Liver (tissue), 9 donors: Measurements from ENCODE around the gene RNF222. TPM values are rescaled to one million over a fixed set of nuclear protein-coding genes. Genes with fewer than 3 reads are reported as not detected.
A peak's percentile ranks its signal among the peaks of the same experiment; 100 is the strongest.
"Not testable (repeated sequence)": the region's sequence is repeated elsewhere in the genome, so short reads cannot be mapped to it uniquely, and the experiment has no call there.

Source experiments
- DNase-seq: peaks from one replicate; pipeline ENCODE4 v3.0.0-alpha.2; 2017; ENCODE audit warnings: low spot score
- H3K27ac ChIP-seq, 2 donors: one replicate each; pipeline ENCODE4 v1.7.0; 2013; ENCODE audit warnings: inconsistent platforms in 2 of 2, low read length in 2 of 2, control low read depth in 1 of 2, low read depth in 1 of 2, mild to moderate bottlenecking in 1 of 2
- H3K27me3 ChIP-seq, 4 donors: one replicate each; pipeline versions ENCODE4 v1.6.1 to v1.7.0; 2013; ENCODE audit warnings: low read length in 3 of 4, inconsistent platforms in 1 of 4, mild to moderate bottlenecking in 1 of 4, moderate library complexity in 1 of 4; ENCODE audit not compliant: control insufficient read depth in 4 of 4, insufficient read depth in 4 of 4
- H3K36me3 ChIP-seq, 4 donors: one replicate each; pipeline versions ENCODE4 v1.6.1 to v1.7.0; 2013; ENCODE audit warnings: low read length in 3 of 4, mild to moderate bottlenecking in 3 of 4, low read depth in 1 of 4, moderate library complexity in 1 of 4; ENCODE audit not compliant: control insufficient read depth in 4 of 4, insufficient read depth in 3 of 4
- H3K4me1 ChIP-seq, 4 donors: one replicate each; pipeline versions ENCODE4 v1.6.1 to v1.7.0; 2013; ENCODE audit warnings: low read length in 3 of 4, mild to moderate bottlenecking in 3 of 4, moderate library complexity in 1 of 4; ENCODE audit not compliant: control insufficient read depth in 4 of 4, insufficient read depth in 4 of 4
- H3K4me3 ChIP-seq, 3 donors: one replicate each; pipeline versions ENCODE4 v1.6.1 to v1.7.0; 2013; ENCODE audit warnings: low read length in 3 of 3, control low read depth in 1 of 3, low read depth in 1 of 3, mild to moderate bottlenecking in 1 of 3
- H3K9ac ChIP-seq, 2 donors: one replicate each; pipeline ENCODE4 v1.7.0; 2013; ENCODE audit warnings: low read length in 2 of 2, mild to moderate bottlenecking in 2 of 2, moderate library complexity in 2 of 2, control low read depth in 1 of 2, low read depth in 1 of 2
- H3K9me3 ChIP-seq, 4 donors: one replicate each; pipeline versions ENCODE4 v1.6.1 to v1.7.0; 2013; ENCODE audit warnings: low read length in 3 of 4; ENCODE audit not compliant: control insufficient read depth in 4 of 4
- EGR1 ChIP-seq, 2 donors: IDR thresholded peaks; 2 replicates each; pipeline ENCODE4 v1.6.1; 2016 to 2018; ENCODE audit warnings: antibody characterized with exemption in 2 of 2, low read depth in 2 of 2
- GABPA ChIP-seq, 2 donors: IDR thresholded peaks in 1 of 2; conservative IDR thresholded peaks in 1 of 2; 2 replicates each; pipeline ENCODE4 v1.6.1; 2016; ENCODE audit warnings: antibody characterized with exemption in 2 of 2, mild to moderate bottlenecking in 1 of 2, moderate library complexity in 1 of 2
- RAD21 ChIP-seq, 2 donors: IDR thresholded peaks; 2 replicates each; pipeline ENCODE4 v1.6.1; 2016; ENCODE audit warnings: antibody characterized with exemption in 2 of 2, mild to moderate bottlenecking in 2 of 2
- TAF1 ChIP-seq: conservative IDR thresholded peaks from 2 replicates; pipeline ENCODE4 v1.6.1; 2016; ENCODE audit warnings: antibody characterized with exemption, mild to moderate bottlenecking
- YY1 ChIP-seq: IDR thresholded peaks from 2 replicates; pipeline ENCODE4 v1.6.1; 2016; ENCODE audit warnings: antibody characterized with exemption, mild to moderate bottlenecking
- WGBS: extraction: QIAGEN DNeasy Blood & Tissue Kit; methylation state at CpG from one replicate; pipeline ENCODE4 v1.1.7; 2013; 5-methylcytosine and 5-hydroxymethylcytosine counted together
- polyA plus RNA-seq, 2 donors: library from polyadenylated mRNA; stranded (reverse) in 1 of 2; unstranded in 1 of 2; fragments of 200-250 nt in 1 of 2; fragments of >200 nt in 1 of 2; fragmentation: Nextera tagmentation in 1 of 2; extraction: Ambion mirVana in 1 of 2; gene quantifications; one replicate each; pipeline versions ENCODE4 v1.2.1 to v1.2.3, GENCODE V29; 2013 to 2015
- total RNA-seq, 2 donors: library from RNA; depleted of rRNA; stranded (reverse); fragments of >200 nt; gene quantifications; one replicate each; pipeline ENCODE4 v1.2.3, GENCODE V29; 2014
- TF ChIP-seq, protein P1 (sequence below): fragments of 150-350 bp; IDR thresholded peaks from 2 replicates; pipeline ENCODE4 v1.5.1; 2017; ENCODE audit warnings: improper control_type of control experiment, low read depth, low read length; ENCODE audit not compliant: missing input control
- TF ChIP-seq, protein P2 (sequence below): IDR thresholded peaks from 2 replicates; pipeline ENCODE4 v1.6.1; 2016; ENCODE audit warnings: antibody characterized with exemption
- TF ChIP-seq, protein P3 (sequence below): IDR thresholded peaks from 2 replicates; pipeline ENCODE4 v1.6.1; 2016; ENCODE audit warnings: antibody characterized with exemption
- donor health status: healthy.
- donor health status: healthy.
- donor health status: healthy.
- donor health status: healthy.
- donor health status: healthy.

Gene RNF222
- total and polyA plus RNA-seq, 4 donors, result not detected

DNA sequence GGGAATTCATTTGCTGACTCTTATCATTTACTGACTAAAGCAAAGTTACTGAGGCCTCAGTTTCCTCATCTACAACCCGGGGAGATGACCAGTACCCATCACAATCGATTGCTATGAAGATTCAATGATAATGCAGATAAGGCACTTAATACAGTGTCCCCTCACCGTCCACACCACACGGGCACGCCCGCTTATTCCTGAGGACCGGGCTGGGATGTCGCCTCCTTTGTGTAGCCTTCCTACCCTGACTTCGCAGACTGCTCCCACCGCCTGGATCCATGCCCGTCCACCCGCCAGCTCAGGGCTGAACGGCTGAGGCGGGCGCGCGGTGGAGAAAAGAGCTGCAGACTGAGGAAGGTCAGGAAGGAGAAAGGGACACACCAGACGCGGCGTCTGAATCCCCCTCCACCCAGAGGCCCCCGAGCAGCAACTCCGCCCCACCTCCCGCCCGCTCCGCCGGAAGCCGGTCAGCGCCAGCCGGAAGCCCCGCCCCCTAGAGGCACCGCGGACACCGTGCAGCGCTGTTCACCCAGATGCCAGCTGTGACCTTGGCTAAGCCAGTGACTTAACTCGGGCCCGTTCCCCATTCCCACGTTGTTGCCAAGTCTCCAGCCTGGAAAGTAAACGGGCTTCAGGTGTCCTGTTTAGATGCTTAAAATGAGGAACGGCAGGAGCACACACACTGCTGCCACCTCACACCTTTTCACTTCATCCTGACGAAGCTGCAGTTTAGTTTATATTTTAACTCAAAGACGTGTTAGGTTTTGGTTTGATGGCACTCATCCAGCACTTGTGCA, 21.2 kb downstream of the RNF222 start, which contains the start of gene KRABD2 (continued):
- TF ChIP-seq YY1, result no peak
- TF ChIP-seq RAD21 (IDR thresholded peaks at IDR 0.05), result peak in 1 of 2 donors; percentile 63
- peak; percentile 89 to 97 for TF ChIP-seq GABPA (IDR thresholded peaks at IDR 0.05 in 1 of 2, conservative IDR thresholded peaks at IDR 0.05 in 1 of 2)
- TF ChIP-seq EGR1 (IDR thresholded peaks at IDR 0.05; ENCODE audit: low read depth in 2 of 2), result no peak
- TF ChIP-seq, protein P1, sequence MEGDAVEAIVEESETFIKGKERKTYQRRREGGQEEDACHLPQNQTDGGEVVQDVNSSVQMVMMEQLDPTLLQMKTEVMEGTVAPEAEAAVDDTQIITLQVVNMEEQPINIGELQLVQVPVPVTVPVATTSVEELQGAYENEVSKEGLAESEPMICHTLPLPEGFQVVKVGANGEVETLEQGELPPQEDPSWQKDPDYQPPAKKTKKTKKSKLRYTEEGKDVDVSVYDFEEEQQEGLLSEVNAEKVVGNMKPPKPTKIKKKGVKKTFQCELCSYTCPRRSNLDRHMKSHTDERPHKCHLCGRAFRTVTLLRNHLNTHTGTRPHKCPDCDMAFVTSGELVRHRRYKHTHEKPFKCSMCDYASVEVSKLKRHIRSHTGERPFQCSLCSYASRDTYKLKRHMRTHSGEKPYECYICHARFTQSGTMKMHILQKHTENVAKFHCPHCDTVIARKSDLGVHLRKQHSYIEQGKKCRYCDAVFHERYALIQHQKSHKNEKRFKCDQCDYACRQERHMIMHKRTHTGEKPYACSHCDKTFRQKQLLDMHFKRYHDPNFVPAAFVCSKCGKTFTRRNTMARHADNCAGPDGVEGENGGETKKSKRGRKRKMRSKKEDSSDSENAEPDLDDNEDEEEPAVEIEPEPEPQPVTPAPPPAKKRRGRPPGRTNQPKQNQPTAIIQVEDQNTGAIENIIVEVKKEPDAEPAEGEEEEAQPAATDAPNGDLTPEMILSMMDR, result peak; percentile 54

DNA sequence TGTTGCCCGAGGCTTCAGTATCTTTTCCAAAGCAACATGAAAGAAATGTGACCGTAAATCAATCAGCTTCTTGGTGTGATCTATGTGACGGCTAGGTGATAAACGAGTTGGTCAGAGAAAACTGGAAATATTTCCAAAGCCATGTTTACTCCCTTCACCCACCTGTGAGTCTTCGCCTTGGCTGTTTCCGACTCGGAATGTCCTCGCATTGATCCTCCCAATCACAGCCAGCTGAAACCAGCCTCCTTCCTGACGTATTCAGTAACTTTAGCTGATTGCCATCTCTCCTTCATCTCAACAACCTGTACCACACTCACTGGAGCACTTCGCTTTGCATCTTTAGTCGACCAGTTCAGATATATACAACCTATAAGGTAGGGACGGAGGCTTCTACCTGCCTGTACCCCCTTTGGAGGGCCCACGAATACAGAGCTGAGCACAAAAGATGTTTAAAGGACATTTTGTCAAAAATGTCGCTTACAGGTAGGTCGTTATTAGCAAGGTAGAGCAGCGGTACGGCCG, 21.8 kb downstream of the RNF222 start:
- Histone ChIP-seq H3K4me3 (peak overlapping the region; percentile 74 to 92 (median 77)), H3K36me3 (peaks cover 8 to 33% (median 29%) of the 10 kb centered on the region in 4 donors), H3K9ac (peak overlapping the region; percentile 69 to 93), H3K9me3 (no peaks in the 10 kb centered on the region), H3K27ac (peak overlapping the region; percentile 44 to 74), H3K4me1 (peaks cover 0 to 32% (median 24%) of the 10 kb centered on the region in 4 donors), H3K27me3 (no peaks in the 10 kb centered on the region)
- TF ChIP-seq RAD21 (IDR thresholded peaks at IDR 0.05), result no peak
- DNase-seq, result no peak
- 25% methylated on average over 18 of the region's 18 CpGs for WGBS

DNA sequence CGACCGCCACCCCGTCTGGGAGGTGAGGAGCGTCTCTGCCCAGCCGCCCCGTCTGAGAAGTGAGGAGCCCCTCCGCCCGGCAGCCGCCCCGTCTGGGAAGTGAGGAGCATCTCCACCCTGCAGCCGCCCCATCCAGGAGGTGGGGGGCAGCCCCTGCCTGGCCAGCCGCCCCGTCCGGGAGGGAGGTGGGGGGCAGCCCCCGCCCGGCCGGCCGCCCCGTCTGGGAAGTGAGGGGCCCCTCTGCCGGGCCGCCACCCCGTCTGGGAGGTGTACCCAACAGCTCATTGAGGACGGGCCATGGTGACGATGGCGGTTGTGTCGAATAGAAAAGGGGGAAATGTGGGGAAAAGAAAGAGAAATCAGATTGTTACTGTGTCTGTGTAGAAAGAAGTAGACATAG, 23.8 kb downstream of the RNF222 start:
- not testable (repeated sequence) for H3K9me3 ChIP-seq, DNase-seq, H3K4me3 ChIP-seq, H3K27me3 ChIP-seq, H3K27ac ChIP-seq, H3K9ac ChIP-seq
- Histone ChIP-seq H3K36me3 (peaks cover 10 to 24% (median 22%) of the 10 kb centered on the region in 4 donors), H3K4me1 (peaks cover 0 to 20% (median 17%) of the 10 kb centered on the region in 4 donors)
- 97% methylated on average over 26 of the region's 26 CpGs for WGBS

DNA sequence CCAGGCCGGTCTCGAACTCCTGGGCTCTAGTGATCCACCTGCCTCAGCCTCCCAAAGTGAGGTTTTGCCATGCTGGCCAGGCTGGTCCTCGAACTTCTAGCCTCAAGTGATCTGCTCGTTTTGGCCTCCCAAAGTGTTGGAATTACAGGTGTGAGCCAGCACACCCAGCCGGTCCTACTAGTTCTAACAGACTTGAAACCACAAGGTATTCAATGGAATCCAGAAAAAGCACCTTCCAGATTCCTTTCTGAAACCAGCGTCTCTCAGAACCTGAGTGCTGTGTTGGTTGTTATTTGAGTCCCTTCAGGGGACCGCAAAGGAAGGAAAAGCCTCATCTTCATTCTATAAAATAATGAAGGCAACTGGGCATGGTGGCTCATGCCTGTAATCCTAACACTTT, 25.2 kb downstream of the RNF222 start:
- Histone ChIP-seq H3K27ac (no peak overlapping the region), H3K27me3 (no peaks in the 10 kb centered on the region), H3K9me3 (no peaks in the 10 kb centered on the region), H3K4me1 (peaks cover 0 to 20% (median 16%) of the 10 kb centered on the region in 4 donors), H3K4me3 (no peak overlapping the region), H3K9ac (no peak overlapping the region), H3K36me3 (peaks cover 6 to 18% (median 14%) of the 10 kb centered on the region in 4 donors)
- TF ChIP-seq, protein P2, sequence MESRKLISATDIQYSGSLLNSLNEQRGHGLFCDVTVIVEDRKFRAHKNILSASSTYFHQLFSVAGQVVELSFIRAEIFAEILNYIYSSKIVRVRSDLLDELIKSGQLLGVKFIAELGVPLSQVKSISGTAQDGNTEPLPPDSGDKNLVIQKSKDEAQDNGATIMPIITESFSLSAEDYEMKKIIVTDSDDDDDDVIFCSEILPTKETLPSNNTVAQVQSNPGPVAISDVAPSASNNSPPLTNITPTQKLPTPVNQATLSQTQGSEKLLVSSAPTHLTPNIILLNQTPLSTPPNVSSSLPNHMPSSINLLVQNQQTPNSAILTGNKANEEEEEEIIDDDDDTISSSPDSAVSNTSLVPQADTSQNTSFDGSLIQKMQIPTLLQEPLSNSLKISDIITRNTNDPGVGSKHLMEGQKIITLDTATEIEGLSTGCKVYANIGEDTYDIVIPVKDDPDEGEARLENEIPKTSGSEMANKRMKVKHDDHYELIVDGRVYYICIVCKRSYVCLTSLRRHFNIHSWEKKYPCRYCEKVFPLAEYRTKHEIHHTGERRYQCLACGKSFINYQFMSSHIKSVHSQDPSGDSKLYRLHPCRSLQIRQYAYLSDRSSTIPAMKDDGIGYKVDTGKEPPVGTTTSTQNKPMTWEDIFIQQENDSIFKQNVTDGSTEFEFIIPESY, result no peak
- TF ChIP-seq, protein P3, sequence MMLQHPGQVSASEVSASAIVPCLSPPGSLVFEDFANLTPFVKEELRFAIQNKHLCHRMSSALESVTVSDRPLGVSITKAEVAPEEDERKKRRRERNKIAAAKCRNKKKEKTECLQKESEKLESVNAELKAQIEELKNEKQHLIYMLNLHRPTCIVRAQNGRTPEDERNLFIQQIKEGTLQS, result no peak
- no peak for TF ChIP-seq TAF1
- DNase-seq, result no peak
- WGBS, result 92% methylated on average over 7 of the region's 7 CpGs
